ENCODE measurements around the gene VSX1.

Gene VSX1

DNA sequence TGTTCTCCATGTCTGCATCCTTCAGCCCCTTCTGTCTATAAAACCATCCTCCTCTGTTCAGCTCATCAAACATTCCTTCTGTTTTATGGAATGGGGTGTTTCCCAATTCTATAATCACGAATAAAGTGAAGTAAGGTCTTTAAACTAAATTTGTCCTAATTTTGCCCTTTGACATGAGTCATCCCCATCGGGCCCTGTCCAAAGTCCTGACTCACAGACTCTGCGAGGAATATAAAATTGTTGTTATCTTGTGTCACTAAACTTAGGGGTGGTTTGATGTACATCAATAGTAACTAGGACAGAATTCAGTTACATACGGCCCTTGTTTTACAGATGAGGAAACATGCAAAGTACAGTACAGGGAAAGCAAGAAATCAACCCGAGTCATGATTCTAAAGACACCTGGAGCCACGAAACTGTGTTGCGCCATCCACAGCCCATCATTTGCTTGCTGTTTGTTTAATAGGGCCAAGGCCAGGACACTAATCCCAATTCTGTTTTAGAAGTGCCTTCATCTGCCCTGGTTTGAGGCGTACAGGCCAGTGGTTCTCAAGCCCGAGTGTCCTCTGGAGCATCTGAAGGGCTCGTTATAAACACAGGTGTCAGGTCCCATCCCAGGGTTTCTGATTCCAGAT, 26.8 kb downstream of the VSX1 start:
- in situ Hi-C loops (cut with MboI; ENCODE audit: low sequenced_read_pairs): no loop called here

DNA sequence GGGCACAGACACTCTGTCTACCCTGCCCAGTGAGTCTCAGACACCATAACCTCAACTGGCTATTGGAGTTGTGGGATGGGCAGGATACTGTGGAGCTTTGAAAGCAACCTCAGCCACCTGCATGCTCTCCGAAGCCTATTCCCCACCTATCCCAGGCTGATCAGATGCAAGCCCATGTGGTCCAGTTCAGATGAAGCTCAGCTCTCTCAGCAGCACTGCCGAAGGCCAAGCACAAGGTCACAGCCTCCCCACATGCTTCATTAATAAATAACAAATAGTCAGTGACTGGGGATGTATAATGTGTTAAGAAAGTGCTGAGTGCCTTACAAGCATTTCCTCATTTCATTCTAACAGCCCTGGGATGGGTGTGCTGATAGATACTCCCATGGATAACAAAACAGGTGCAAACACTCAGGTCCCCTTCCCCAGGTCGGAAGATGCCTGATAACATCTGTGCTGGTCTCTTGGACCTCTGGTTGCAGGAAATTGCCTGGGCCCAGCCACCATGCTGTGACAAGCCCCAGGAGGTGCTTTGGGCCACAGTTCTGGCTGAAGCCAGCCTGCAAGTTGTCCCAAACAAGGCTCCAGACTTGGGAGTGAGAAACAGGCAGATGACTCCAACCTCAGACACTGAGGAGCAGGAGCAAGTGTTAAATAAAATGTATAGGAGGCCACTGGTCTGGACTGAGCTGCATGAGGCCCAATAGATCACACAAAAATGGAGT, 27.7 kb downstream of the VSX1 start:
- in situ Hi-C loops (cut with MboI; ENCODE audit: low sequenced_read_pairs): no loop called here

DNA sequence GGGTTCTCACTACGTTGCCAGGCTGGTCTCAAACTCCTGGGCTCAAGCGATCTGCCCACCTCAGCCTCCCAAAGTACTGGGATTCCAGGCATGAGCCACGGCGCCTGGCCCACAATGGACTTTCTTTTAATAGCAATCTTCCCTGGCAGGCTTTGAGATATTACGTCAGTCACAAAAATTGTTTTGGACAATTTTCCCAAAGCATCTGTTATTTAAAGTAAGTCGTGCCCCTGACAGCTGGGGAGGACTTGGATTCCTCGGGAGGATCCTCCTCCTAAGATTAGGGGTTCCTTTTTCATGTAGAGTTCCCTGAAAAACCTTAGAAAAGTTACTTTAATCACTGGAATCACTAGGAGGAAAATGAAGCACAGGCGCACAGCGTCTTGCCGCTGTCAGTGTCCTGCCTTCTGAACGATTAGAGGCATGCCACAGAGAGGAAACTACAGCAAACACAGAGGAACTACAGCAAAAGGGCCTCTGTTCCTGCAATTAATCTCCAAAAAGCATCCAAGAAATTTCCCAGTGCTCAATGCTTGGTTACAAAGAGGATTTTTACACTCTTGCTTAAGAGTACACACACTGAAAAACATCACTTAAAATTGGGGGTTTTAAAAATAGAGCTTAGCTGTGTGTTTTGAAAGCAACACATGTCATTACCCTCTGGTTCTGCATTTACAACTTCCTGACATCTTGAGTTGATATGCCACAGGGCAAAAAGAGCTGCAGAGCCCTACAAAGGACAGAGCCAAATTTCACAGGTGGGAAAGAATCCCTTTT, 28.5 kb downstream of the VSX1 start:
- in situ Hi-C loops (cut with MboI; ENCODE audit: low sequenced_read_pairs): no loop called here

GRCh38 chr20:25052255-25053194, 29.4 kb downstream of the VSX1 start:
- in situ Hi-C loops (cut with MboI; ENCODE audit: low sequenced_read_pairs): no loop called here

- in situ Hi-C loops (cut with MboI; ENCODE audit: low sequenced_read_pairs): no loop called here
These were observed 30.4 kb downstream of the VSX1 start for GRCh38 chr20:25051386-25052155.

- in situ Hi-C loops (cut with MboI; ENCODE audit: low sequenced_read_pairs): no loop called here
These were observed 31.2 kb downstream of the VSX1 start for GRCh38 chr20:25050501-25051350.

- in situ Hi-C loops (cut with MboI; ENCODE audit: low sequenced_read_pairs): no loop called here
These were observed 31.9 kb downstream of the VSX1 start for GRCh38 chr20:25050082-25050481.

DNA sequence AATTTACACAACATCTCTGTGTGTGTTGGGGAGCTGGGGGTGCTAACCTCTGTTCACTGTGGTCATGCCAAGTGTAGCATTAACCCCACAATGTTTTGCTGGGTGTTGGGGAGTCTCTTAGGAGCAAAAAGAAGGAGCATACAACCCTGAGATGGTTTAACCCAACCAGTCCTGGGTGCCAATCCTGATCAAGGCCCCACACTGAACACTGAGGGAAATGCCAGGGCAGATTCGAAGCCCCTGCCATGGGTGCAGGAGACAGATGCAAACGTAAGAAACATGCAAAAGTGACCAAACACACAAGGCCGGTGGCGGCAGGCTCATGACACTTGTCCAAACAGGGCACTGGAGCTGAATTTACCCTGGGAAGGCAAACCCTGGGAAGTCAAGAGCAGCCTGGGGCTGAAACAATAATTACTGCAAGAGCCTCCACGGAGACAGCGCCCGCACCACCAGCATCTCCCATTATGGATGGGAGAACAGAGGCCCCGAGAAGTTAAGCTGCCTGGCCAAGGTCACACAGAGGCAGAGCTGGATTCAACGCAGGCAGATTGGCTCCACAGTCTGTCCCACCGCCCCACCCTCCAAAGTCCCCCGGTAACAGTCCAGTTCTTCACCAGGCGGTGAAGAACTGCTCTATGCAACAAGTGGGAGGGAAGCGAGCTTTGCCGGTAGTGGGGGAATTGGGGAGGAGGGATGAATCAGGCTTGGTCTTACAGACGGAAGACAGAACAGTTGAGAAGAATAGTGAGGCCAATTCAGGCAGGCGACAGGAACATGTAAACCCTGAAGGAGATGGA, 32.5 kb downstream of the VSX1 start:
- in situ Hi-C loops (cut with MboI; ENCODE audit: low sequenced_read_pairs): no loop called here

GRCh38 chr20:25048519-25048952, 33.4 kb downstream of the VSX1 start:
- in situ Hi-C loops (cut with MboI; ENCODE audit: low sequenced_read_pairs): no loop called here

DNA sequence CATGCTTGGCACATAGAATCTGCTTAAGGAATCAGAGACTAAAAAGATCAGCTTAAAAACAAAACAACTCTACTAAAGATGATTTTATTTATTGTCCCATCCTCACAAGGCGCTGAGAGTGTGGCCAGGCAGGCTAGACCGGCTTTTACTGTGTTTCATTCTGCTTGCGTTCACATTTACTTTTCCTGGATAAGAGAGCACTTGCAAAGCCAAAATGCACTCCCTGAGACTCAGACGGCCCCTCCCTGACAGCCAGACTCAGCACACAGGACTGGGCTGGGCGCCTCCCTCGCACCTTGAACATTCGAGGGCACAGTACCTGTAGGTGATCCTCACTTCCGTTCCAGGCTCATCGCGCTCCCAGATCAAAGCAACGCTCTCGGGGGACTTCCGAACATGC, 34.2 kb downstream of the VSX1 start:
- in situ Hi-C loops (cut with MboI; ENCODE audit: low sequenced_read_pairs): no loop called here

- in situ Hi-C loops (cut with MboI; ENCODE audit: low sequenced_read_pairs): no loop called here
These were observed 34.9 kb downstream of the VSX1 start for GRCh38 chr20:25046736-25047666.

GRCh38 chr20:25046181-25046641, 35.7 kb downstream of the VSX1 start:
- in situ Hi-C loops (cut with MboI; ENCODE audit: low sequenced_read_pairs): no loop called here

DNA sequence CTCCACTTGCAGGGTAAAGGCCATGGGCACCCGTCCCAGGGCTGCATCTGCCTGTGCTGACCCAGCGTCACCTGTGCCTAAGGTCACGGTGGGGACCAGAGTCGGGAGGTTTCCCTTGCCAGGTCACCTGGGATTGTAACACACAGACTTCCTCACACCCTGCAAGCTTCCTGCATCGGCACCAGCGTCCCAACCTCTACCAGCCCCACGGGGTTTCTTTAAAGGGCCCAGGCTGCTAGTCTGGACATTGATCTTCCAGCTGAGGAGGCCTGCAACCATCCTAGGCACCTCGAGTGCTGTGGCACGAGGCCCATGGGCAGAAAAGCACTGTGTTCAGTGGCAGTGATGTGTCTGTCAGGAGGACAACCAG, 36.6 kb downstream of the VSX1 start:
- in situ Hi-C loops (cut with MboI; ENCODE audit: low sequenced_read_pairs): no loop called here

- in situ Hi-C loops (cut with MboI; ENCODE audit: low sequenced_read_pairs): no loop called here
These were observed 37.1 kb downstream of the VSX1 start for GRCh38 chr20:25044660-25045342.

GRCh38 chr20:25044261-25044560, 37.7 kb downstream of the VSX1 start:
- in situ Hi-C loops (cut with MboI; ENCODE audit: low sequenced_read_pairs): no loop called here

DNA sequence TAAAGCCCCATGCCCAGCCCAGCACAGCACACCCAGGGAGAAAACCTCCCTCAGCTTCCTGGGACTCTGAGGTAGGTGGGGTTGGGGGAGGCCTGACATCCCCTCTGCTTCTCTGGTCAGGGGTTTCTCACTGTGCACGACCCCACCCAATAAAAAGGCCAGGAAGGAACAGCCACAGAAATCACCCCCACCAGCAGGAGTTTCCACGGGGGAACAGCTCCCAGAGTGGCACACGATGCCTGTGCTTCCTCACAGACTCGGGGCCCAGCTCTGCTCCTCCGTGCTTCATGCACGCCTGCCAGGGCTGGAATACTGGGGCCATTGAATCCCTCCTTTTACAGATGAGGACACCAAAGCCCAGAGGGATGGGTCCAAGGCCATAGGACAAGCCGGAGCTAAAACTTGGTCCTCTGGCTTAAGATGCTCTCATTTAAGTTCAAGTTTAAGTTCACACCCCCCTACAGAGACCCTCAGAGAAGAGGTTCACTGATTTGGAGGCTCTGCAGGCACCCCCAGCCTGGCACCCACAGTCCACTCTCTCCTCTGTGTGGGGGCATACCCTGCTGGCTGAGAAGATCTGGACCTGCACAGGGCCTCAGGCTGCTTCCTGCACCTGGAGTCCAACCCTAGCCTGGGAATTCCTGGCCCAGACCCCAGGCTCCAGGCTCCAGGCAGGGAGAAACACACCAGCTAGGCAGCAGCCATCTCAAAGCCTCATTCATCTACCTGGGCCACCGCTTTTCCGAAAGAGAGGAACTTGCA, 38.3 kb downstream of the VSX1 start:
- in situ Hi-C loops (cut with MboI; ENCODE audit: low sequenced_read_pairs): no loop called here

All from hTERT RPE-1 (cell line).